Measurements from ENCODE around the gene RANBP6.

GRCh38 chr9:6034954-6035353 lies 19.5 kb upstream of the RANBP6 start:
- no peak for TF ChIP-seq CTCF (IDR thresholded peaks at IDR 0.05)
- TF ChIP-seq POLR2A (IDR thresholded peaks at IDR 0.05) = no peak
